T-helper 1 cell treated with Interleukin-12 subunit alpha and Interleukin-12 subunit beta and Interleukin-4 antibody, amounts not matched to agents 30 μg/mL and 1 μg/mL, for 36 hours (primary cell): ENCODE results near the gene DCANP1.

Experiments used
- H3K27ac Mint-ChIP-seq: one replicate; pipeline ENCODE4 v1.8.0; 2021; ENCODE audit warnings: mild to moderate bottlenecking, mixed read lengths
- H3K27me3 Mint-ChIP-seq: one replicate; pipeline ENCODE4 v1.8.0; 2021; ENCODE audit warnings: low read depth, mixed read lengths
- H3K36me3 Mint-ChIP-seq: one replicate; pipeline ENCODE4 v1.8.0; 2021; ENCODE audit warnings: low read depth, mixed read lengths
- H3K4me1 Mint-ChIP-seq: one replicate; pipeline ENCODE4 v1.8.0; 2021; ENCODE audit warnings: low read depth, mixed read lengths
- H3K4me3 Mint-ChIP-seq: one replicate; pipeline ENCODE4 v1.8.0; 2021; ENCODE audit warnings: mild to moderate bottlenecking, moderate library complexity, mixed read lengths
- H3K9me3 Mint-ChIP-seq: one replicate; pipeline ENCODE4 v1.8.0; 2021; ENCODE audit warnings: mixed read lengths

The DCANP1 gene

DNA sequence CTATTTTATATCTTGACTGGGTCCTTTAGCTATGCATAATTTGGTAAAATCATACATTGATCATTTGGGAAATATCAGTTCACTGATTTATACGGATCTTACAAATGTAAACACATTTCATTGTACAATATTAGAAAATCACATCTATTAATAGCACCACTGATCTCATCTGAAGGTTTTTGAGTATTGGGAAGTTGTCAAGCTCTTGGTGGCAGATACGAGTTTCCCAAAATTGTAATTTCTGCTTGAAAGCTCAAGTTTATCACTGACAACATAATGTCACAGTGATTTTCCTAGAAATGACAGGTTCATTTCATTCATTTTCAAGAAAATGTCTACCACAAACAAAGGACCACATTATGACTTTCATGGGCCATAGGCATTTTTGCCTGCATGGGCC is 45.1 kb downstream of the DCANP1 start:
- H3K9me3 Mint-ChIP-seq = peaks cover 4% of the 10 kb centered on the region

GRCh38 chr5:135400866-135401265 is 46.3 kb downstream of the DCANP1 start:
- H3K4me3 Mint-ChIP-seq = peak overlapping the region; percentile 59
- peak overlapping the region; percentile 59 for H3K27ac Mint-ChIP-seq
- H3K9me3 Mint-ChIP-seq = peaks cover 4% of the 10 kb centered on the region
- peaks cover 29% of the 10 kb centered on the region for H3K4me1 Mint-ChIP-seq
- peaks cover 8% of the 10 kb centered on the region for H3K36me3 Mint-ChIP-seq
- peaks cover 25% of the 10 kb centered on the region for H3K27me3 Mint-ChIP-seq

More for the DNA sequence above, 45.1 kb downstream of the DCANP1 start:
- Mint-ChIP-seq H3K36me3 (peaks cover 8% of the 10 kb centered on the region), H3K27ac (no peak overlapping the region), H3K4me1 (peaks cover 19% of the 10 kb centered on the region), H3K4me3 (no peak overlapping the region), H3K27me3 (peaks cover 33% of the 10 kb centered on the region)

- Mint-ChIP-seq H3K36me3 (peaks cover 12% of the 10 kb centered on the region), H3K4me1 (peaks cover 36% of the 10 kb centered on the region), H3K27me3 (peaks cover 22% of the 10 kb centered on the region), H3K9me3 (peaks cover 1% of the 10 kb centered on the region), H3K27ac (peak overlapping the region; percentile 98), H3K4me3 (peak overlapping the region; percentile 94)
These were observed 47.2 kb downstream of the DCANP1 start for GRCh38 chr5:135399794-135400542.

DNA sequence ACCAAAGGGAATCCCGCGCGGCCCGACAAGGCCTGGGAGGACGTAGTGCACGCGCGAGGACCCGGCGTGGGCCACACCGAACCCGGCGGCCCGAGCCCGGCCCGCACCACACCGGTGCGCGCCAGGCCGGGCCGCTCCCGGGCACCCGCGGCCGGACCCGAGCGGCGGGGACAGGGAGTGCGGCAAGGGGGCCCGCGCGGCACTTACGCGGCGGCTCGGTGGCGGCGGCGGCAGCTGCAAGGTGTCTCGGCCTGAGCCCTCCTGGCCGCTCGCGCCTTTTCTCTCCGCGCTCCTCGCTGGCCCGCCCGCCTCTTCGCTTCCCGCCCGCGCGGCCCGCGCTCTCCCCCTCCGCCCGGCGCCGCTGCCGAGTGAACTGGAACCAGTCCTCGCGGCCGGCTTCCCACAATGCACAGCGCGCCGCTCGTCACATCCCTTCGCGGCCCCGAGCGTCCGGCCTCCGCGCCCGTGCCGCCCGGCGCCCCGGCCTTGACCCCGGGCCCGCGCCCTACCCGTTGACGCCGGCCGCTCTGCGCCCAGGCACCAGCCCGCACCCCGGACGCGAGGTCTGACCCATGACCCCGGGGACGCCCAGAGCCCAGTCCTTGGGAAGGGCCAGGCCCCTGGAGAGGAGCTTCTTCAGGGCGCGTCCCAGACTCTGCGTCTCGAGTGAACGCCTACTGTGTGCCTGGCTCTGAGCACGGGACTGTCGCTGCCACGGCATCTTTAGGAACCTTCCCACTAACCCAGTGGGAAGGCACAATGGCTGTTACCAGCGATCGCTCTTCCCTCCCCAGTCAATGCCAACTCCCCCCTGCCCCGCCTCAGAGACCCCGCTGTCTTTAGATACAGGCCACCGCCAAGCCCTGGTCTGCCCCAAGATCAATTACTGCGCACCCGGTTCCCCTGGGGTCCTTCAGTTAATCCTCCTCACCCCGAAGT is 48.0 kb downstream of the DCANP1 start, which contains the start of gene MACROH2A1:
Gene MACROH2A1, minus strand, starts transcription at position 377 of the 939 bp plus-strand sequence. CDS start 10,138 bp downstream, outside the sequence.
- H3K27me3 Mint-ChIP-seq = peaks cover 16% of the 10 kb centered on the region
- H3K36me3 Mint-ChIP-seq = peaks cover 12% of the 10 kb centered on the region
- H3K4me3 Mint-ChIP-seq = peak within 1 kb of the TSS; percentile 94
- H3K4me1 Mint-ChIP-seq = peaks cover 41% of the 10 kb centered on the region
- H3K9me3 Mint-ChIP-seq = no peaks in the 10 kb centered on the region
- peak within 1 kb of the TSS; percentile 98 for H3K27ac Mint-ChIP-seq

DNA sequence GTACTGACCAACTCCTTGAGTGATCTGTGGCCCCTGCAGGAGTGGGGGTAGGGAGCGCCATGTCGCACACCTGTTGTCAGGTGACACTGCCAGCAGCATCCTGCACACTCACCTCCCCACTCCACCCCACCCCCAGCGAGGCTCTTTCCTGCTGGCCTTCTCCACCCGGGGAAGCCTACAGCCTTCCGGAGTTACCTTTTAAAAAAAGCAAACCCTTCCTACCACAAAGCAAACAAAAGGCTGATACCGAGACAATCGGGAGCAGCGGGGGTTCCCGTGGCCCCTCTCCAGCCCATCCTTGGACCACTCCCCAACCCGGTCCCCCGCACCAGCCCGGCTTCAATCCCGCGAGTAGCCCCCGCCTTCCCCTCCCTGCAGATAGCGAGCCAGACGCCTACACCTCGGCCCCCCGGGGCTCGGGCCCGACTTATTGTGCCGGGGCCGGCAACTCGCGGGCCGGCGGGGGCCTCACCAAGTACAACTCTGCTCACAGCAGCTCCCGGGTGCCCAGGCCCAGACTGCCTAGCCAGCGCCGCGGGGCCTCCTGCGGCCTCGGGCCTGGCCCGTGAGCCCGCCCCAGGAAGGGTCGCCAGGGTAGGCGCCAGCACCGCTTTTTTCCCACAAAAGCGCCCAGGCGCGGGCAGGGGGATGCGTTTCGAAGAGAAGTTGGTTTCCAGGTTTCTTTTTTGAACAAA is 48.8 kb downstream of the DCANP1 start:
- peaks cover 45% of the 10 kb centered on the region for H3K4me1 Mint-ChIP-seq
- H3K36me3 Mint-ChIP-seq = peaks cover 12% of the 10 kb centered on the region
- H3K27me3 Mint-ChIP-seq = peaks cover 11% of the 10 kb centered on the region
- H3K4me3 Mint-ChIP-seq = peak overlapping the region; percentile 89
- peak overlapping the region; percentile 93 for H3K27ac Mint-ChIP-seq
- H3K9me3 Mint-ChIP-seq = no peaks in the 10 kb centered on the region

DNA sequence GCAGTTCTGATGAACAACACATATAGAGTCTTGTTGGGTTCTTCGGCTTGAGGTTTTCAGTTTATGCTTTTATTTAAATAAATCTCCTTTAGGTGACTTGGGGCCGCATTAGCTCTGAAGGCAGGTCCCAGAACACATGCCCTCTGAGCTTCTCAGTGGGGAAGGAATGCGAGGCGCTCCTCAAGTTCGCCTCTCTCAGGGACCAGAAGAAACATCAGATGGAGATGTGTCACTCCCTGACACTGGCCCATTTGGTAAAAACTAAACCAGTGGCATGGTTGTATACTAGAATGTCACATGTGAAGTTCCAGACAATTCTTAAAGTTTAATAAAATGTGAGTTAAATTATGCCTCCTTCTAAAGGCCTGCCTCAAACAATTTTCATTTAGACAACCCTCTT is 50.1 kb downstream of the DCANP1 start:
- Mint-ChIP-seq H3K27ac (peak overlapping the region; percentile 70), H3K27me3 (peaks cover 11% of the 10 kb centered on the region), H3K9me3 (no peaks in the 10 kb centered on the region), H3K4me1 (peaks cover 57% of the 10 kb centered on the region), H3K4me3 (peak overlapping the region; percentile 68), H3K36me3 (peaks cover 20% of the 10 kb centered on the region)

DNA sequence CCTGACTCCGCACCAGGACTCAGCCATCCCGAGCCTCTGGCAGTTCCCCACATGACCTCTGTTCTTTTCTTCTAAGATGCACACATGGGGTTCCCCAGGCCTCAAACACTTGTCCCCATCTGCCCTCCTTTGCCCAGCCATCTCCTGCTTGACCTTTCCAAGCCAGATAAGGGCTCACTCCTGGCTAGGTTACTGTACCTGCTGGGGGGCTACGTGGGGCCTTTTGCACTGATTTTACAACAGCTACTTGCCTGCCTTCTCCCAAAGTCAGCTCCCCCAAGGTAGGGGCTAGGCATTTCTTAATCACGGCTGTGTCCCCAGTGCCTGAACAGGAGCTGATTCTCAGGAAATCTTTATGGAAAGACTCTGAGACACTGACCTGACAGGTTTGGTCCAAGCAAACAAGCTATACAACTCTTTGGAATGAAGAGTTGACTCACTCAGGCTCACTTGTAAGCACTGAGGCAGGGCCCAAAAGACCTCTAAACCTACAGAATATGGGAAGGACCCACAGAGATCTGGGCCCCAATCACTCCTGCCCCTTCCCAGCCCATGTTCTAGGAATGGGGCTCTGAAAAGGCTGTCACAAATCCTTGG is 50.6 kb downstream of the DCANP1 start:
- Mint-ChIP-seq H3K4me3 (no peak overlapping the region), H3K4me1 (peaks cover 63% of the 10 kb centered on the region)

GRCh38 chr5:135395866-135396265 is 51.3 kb downstream of the DCANP1 start:
- peaks cover 7% of the 10 kb centered on the region for H3K27me3 Mint-ChIP-seq
- H3K9me3 Mint-ChIP-seq = no peaks in the 10 kb centered on the region
- H3K36me3 Mint-ChIP-seq = peaks cover 20% of the 10 kb centered on the region
- H3K27ac Mint-ChIP-seq = no peak overlapping the region
- H3K4me1 Mint-ChIP-seq = peaks cover 65% of the 10 kb centered on the region
- H3K4me3 Mint-ChIP-seq = no peak overlapping the region

More for the DNA sequence above, 50.6 kb downstream of the DCANP1 start:
- Mint-ChIP-seq H3K36me3 (peaks cover 20% of the 10 kb centered on the region), H3K27ac (no peak overlapping the region), H3K27me3 (peaks cover 11% of the 10 kb centered on the region), H3K9me3 (no peaks in the 10 kb centered on the region)

DNA sequence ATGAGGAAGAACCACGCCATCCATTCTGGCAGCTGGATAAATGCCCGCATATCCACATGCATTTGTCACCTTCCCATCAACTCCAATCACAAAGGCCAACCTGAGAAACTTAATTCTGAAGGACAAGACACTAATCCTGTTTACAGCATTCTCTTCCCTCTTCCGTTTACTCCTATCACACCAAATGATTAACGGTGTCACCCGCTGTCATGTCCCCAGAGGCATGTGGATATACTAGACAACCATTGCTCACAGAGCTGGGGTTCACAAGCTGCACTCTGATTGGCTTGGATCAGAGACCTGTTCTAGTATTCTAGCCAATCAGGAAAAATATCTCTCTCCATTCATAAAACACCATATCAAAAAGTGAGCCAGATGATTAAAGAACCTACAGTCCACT is 51.7 kb downstream of the DCANP1 start:
- H3K27ac Mint-ChIP-seq = no peak overlapping the region
- peaks cover 21% of the 10 kb centered on the region for H3K36me3 Mint-ChIP-seq
- H3K4me1 Mint-ChIP-seq = peaks cover 64% of the 10 kb centered on the region
- peaks cover 4% of the 10 kb centered on the region for H3K27me3 Mint-ChIP-seq
- H3K4me3 Mint-ChIP-seq = no peak overlapping the region
- no peaks in the 10 kb centered on the region for H3K9me3 Mint-ChIP-seq
